IPS-NIHi11 (cell line): ENCODE data around the gene CMPK2.
"Not testable (repeated sequence)": the region's sequence is repeated elsewhere in the genome, so short reads cannot be mapped to it uniquely, and the experiment has no call there.

Source experiments
- DNase-seq: peaks from one replicate; pipeline ENCODE4 v3.0.0; 2012; ENCODE audit warnings: mixed read lengths, low spot score

Gene CMPK2, protein sequence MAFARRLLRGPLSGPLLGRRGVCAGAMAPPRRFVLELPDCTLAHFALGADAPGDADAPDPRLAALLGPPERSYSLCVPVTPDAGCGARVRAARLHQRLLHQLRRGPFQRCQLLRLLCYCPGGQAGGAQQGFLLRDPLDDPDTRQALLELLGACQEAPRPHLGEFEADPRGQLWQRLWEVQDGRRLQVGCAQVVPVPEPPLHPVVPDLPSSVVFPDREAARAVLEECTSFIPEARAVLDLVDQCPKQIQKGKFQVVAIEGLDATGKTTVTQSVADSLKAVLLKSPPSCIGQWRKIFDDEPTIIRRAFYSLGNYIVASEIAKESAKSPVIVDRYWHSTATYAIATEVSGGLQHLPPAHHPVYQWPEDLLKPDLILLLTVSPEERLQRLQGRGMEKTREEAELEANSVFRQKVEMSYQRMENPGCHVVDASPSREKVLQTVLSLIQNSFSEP

DNA sequence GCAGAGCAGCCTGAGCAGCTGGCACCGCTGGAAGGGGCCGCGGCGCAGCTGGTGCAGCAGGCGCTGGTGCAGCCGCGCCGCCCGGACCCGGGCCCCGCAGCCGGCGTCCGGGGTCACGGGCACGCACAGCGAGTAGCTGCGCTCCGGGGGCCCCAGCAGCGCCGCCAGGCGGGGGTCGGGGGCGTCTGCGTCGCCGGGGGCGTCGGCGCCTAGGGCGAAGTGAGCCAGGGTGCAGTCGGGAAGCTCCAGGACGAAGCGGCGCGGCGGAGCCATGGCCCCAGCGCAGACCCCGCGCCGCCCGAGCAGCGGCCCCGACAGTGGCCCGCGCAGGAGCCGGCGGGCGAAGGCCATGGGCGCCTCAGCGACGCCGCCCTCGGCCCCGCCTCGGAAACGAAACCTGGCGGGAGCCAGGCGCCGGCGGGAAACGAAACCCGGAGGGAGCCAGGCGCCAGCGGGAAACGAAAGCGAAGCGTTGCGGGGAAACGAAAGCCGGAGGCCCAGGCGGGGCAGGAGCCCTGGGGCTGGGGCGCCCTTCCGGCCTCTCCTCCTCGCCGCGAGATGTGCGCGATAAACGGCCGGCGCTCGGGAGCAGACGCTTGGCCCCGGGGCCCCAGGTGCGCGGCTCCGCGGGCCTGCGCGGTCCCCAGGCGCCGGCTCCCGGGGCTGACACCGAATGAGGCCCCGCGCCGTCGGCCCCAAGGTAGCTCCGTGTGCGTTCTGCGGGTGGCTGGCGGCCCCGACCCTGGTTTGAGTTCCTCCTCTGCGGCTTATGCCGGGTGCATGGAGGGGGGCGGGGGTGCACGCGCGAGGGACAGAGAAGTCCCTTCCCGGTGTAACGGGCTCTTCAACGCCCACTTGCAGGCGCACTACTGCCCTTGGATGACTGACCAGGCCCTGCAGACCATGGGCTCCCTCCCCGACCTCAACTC lies at the start of gene CMPK2:
Gene CMPK2, minus strand, starts transcription at position 562 of the 929 bp plus-strand sequence. Its CDS starts 211 bp downstream, at position 351.
- DNase-seq = peak; percentile 85

- peak; percentile 33 for DNase-seq
Observed at GRCh38 chr2:6915399-6915798, 49.7 kb upstream of the CMPK2 start.

GRCh38 chr2:6914828-6915227 lies 49.1 kb upstream of the CMPK2 start:
- DNase-seq = no peak

- no peak for DNase-seq
Observed at GRCh38 chr2:6913415-6914157, 47.9 kb upstream of the CMPK2 start.

- DNase-seq = no peak
Observed at GRCh38 chr2:6911721-6912120, 46.0 kb upstream of the CMPK2 start.

GRCh38 chr2:6909431-6910385 lies 44.0 kb upstream of the CMPK2 start:
- no peak for DNase-seq

DNA sequence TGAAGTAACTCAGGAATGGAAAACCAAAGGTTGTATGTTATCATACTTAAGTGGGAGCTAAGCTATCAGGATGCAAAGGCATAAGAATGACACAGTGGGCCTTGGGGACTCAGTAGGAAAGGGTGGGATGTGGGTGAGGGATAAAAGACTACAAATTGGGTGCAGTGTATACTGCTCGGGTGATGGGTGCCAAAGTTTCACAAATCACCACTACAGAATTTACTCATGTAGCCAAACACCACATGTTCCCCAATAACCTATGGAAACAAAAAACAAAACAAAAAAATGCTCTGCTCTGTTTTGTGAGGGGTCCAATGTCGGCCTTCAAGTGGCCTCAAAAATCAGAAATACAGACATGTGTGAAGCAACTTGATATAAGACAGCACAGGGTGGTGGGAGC lies 42.6 kb upstream of the CMPK2 start:
- DNase-seq = no peak

- DNase-seq = no peak
Observed at GRCh38 chr2:6906165-6906741, 40.5 kb upstream of the CMPK2 start.

DNA sequence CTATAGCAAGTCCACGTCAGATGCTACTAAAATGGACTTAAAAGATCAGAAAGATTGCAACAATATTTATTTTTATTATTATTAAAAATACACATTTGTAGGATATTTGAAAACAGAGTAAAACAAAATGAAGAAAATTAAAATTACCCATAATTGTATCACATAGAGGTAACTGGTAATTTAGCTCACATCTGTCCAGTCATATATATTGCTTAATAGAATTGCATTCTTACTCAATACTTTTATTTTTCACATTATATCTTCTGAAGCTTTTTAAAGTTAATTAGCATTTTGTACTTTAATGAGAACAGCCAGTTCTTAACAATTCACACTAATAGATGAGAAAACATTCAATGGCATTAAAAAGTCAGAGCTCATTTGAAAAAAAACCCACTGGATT lies 40.0 kb upstream of the CMPK2 start:
- no peak for DNase-seq

- not testable (repeated sequence) for DNase-seq
Observed at GRCh38 chr2:6902581-6902980, 36.9 kb upstream of the CMPK2 start.

GRCh38 chr2:6896930-6897759 lies 31.4 kb upstream of the CMPK2 start:
- peak; percentile 21 for DNase-seq

DNA sequence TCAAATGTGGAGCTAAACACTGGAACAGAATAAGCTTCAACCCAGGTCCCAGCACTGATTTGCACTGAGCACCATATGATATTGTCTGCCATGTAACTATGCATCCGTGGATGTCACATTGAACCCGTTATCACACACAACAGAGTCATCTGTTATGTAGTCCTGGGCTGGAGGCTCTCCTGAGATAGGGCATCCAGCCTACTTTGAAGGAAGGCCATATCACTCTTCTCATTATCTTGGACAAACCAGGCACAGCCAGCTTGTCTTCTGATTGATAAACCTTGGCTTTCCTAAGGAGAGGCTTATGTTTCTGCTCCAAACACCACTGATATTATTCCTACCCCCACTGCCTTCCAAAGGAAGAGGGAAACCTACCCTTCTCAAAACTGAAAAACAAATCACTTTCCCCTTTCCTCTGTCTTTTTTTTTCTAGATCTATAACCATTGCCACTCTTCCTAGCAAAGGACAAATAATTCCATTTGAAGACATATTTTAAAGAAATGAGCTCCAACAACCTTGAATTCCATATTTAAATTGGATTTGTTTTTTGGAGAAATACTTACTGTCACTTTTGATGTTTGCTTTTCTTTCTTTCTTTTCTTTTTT lies 28.3 kb upstream of the CMPK2 start:
- DNase-seq = no peak

GRCh38 chr2:6888724-6889123 lies 23.0 kb upstream of the CMPK2 start:
- DNase-seq = no peak

- DNase-seq = no peak
Observed at GRCh38 chr2:6887751-6888192, 22.1 kb upstream of the CMPK2 start.

DNA sequence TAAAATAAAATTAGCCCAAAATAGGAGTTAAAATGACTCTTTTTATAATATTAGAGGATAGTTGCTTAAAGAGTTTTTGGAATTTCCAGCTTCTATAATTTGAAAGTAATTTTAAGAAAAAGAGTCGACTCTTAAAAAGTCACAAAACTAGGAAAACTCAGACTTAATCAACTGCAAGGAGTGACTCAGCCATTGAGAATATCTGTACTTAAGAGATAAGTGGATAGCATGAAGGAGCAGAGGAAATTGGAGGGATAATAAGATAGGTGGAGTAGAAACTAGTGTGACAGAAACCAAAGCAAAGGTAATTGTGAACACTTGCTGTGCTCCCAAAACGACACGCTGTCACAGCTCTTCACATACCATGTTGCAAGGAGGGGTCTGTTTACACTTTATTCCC lies 20.3 kb upstream of the CMPK2 start:
- DNase-seq = no peak

GRCh38 chr2:6885551-6885950 lies 19.8 kb upstream of the CMPK2 start:
- no peak for DNase-seq

GRCh38 chr2:6883448-6884122 lies 17.9 kb upstream of the CMPK2 start:
- no peak for DNase-seq

- no peak for DNase-seq
Observed at GRCh38 chr2:6881516-6881915, 15.8 kb upstream of the CMPK2 start.

DNA sequence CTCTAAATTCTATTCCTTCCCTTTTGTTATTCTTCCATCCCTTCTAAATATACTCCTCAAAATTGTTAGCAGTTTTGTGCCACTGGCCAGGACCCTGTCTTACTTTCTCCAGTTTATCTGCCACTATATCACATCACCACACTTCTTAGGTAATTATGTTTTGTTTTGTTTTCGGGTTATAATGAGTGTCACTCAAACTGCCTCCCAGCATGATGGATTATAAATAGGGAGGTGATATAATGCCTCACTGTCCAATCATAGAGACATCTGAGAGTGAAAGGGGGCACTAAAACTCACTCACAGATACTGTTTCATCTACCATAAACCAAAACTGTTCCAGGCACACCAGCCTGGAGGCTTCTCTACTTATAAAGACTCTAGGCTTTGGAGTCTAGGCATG lies 15.3 kb upstream of the CMPK2 start:
- DNase-seq = no peak
